HCT116 (cell line): ENCODE measurements around the gene MEP1B. TPM values are rescaled to one million over a fixed set of nuclear protein-coding genes. Genes with fewer than 3 reads are reported as not detected.

Experiments
- ATAC-seq: fragments of 200-7000 bp; cut with Tn5 transposase; 2 replicates; pipeline ENCODE4 v1.9.1; 2020; ENCODE audit warnings: mild to moderate bottlenecking, moderate library complexity
- BruUV-seq: library from RNA; stranded (reverse); fragments of 400-500 nt; replicated peaks from 2 replicates; lab custom pipeline; 2021; lab: Mats Ljungman, UMichigan
- CTCF ChIA-PET: fragments of 300-600 bp; sonication (Branson Sonifier 250); formaldehyde crosslinking; loops from one replicate; lab custom pipeline; 2021; ENCODE audit warnings: antibody characterized with exemption; lab: Charles Lee
- POLR2A ChIA-PET: fragments of 300-600, 350-600 bp; sonication (Branson Sonifier 250); formaldehyde crosslinking; loops from one replicate; lab custom pipeline; 2021; ENCODE audit warnings: antibody characterized with exemption; lab: Charles Lee
- RAD21 ChIA-PET, 2 experiments: fragments of 300-600 bp; sonication (Branson Sonifier 250); formaldehyde crosslinking; loops; one replicate each; lab custom pipeline; 2023; ENCODE audit warnings: low total read pairs in 2 of 2; ENCODE audit not compliant: uncharacterized antibody in 2 of 2, unreplicated experiment in 2 of 2, low non-redundant PET in 1 of 2; lab: Charles Lee
- DNase-seq: peaks from one replicate; pipeline ENCODE4 v3.0.0-alpha.2; 2010; ENCODE audit warnings: low read depth, low spot score
- H2AFZ ChIP-seq: fragments of 200-600 bp; shearing (Covaris generic), sonication (generic); 2 replicates; pipeline ENCODE4 v1.6.1; 2017; ENCODE audit warnings: low read depth, mixed run types, mixed read lengths, antibody characterized with exemption, low read length; ENCODE audit not compliant: poor library complexity, severe bottlenecking
- H3K27ac ChIP-seq: 2 replicates; pipeline ENCODE4 v1.5.1; 2012; ENCODE audit warnings: low read depth, low read length
- H3K27me3 ChIP-seq: fragments of 200-600 bp; sonication (generic); 2 replicates; pipeline ENCODE4 v1.6.1; 2016; ENCODE audit warnings: mixed run types, low read length, mixed read lengths; ENCODE audit not compliant: insufficient read depth
- H3K36me3 ChIP-seq, 2 experiments: fragments of 200-500 bp in 1 of 2; fragments of 200-600 bp in 1 of 2; sonication (Bioruptor generic) in 1 of 2; sonication (generic) in 1 of 2; 2 replicates each; pipeline versions ENCODE4 v1.5.1 to v1.6.1; 2014 to 2016; ENCODE audit warnings: low read length in 2 of 2, inconsistent platforms in 1 of 2, mixed read lengths in 1 of 2, mixed run types in 1 of 2; ENCODE audit not compliant: insufficient read depth in 2 of 2, control insufficient read depth in 1 of 2
- H3K4me1 ChIP-seq, 2 experiments: fragments of 200-600 bp in 1 of 2; sonication (generic) in 1 of 2; 2 replicates each; pipeline versions ENCODE4 v1.5.1 to v1.6.1; 2012 to 2017; ENCODE audit warnings: low read length in 2 of 2, inconsistent platforms in 1 of 2, mild to moderate bottlenecking in 1 of 2, mixed read lengths in 1 of 2, mixed run types in 1 of 2, moderate library complexity in 1 of 2; ENCODE audit not compliant: insufficient read depth in 2 of 2, control insufficient read depth in 1 of 2
- H3K4me2 ChIP-seq: fragments of 200-600 bp; sonication (generic); 2 replicates; pipeline ENCODE4 v1.6.1; 2017; ENCODE audit warnings: mixed run types, low read length, mixed read lengths
- H3K4me3 ChIP-seq, 2 experiments: fragments of 200-600 bp in 1 of 2; sonication (generic) in 1 of 2; replicated peaks in 1 of 2; 2 replicates each; pipeline ENCODE4 v1.5.1; 2011 to 2016; ENCODE audit warnings: low read length in 2 of 2, control low read depth in 1 of 2, low read depth in 1 of 2, mild to moderate bottlenecking in 1 of 2, mixed read lengths in 1 of 2, mixed run types in 1 of 2
- H3K79me2 ChIP-seq: fragments of 200-600 bp; sonication (generic); 2 replicates; pipeline ENCODE4 v1.6.1; 2017; ENCODE audit warnings: mild to moderate bottlenecking, mixed run types, low read length, moderate library complexity, mixed read lengths; ENCODE audit not compliant: insufficient read depth
- H3K9ac ChIP-seq: fragments of 200-600 bp; sonication (generic); 2 replicates; pipeline ENCODE4 v1.6.1; 2016; ENCODE audit warnings: low read length, mixed read lengths
- H3K9me2 ChIP-seq: fragments of 200-600 bp; sonication (generic), shearing (Covaris generic); 2 replicates; pipeline ENCODE4 v1.6.1; 2017; ENCODE audit warnings: mixed run types, mild to moderate bottlenecking, moderate library complexity; ENCODE audit not compliant: insufficient read depth
- H3K9me3 ChIP-seq, 2 experiments: fragments of 200-500 bp in 1 of 2; fragments of 200-600 bp in 1 of 2; sonication (Bioruptor generic) in 1 of 2; sonication (generic) in 1 of 2; 2 replicates each; pipeline ENCODE4 v1.6.1; 2014 to 2017; ENCODE audit warnings: low read length in 2 of 2, mixed read lengths in 2 of 2, inconsistent platforms in 1 of 2, low read depth in 1 of 2, mild to moderate bottlenecking in 1 of 2, mixed run types in 1 of 2, moderate library complexity in 1 of 2; ENCODE audit not compliant: control insufficient read depth in 1 of 2, insufficient read depth in 1 of 2
- H4K20me1 ChIP-seq: fragments of 200-600 bp; sonication (generic), shearing (Covaris generic); 2 replicates; pipeline ENCODE4 v1.6.1; 2017; ENCODE audit warnings: mixed run types, mild to moderate bottlenecking, moderate library complexity; ENCODE audit not compliant: insufficient read depth
- CBX3 ChIP-seq: IDR thresholded peaks from 2 replicates; pipeline ENCODE4 v1.6.1; 2012; ENCODE audit warnings: low read depth
- EZH2phosphoT487 ChIP-seq: fragments of 200-600 bp; IDR thresholded peaks from 2 replicates; pipeline ENCODE4 v1.6.1; 2018; ENCODE audit warnings: antibody characterized with exemption, borderline replicate concordance
- FOSL1 ChIP-seq: IDR thresholded peaks from 2 replicates; pipeline ENCODE4 v1.6.1; 2012; ENCODE audit warnings: low read depth
- RAD21 ChIP-seq: IDR thresholded peaks from 2 replicates; pipeline ENCODE4 v1.6.1; 2012; ENCODE audit warnings: low read depth, mild to moderate bottlenecking
- YY1 ChIP-seq: IDR thresholded peaks from 2 replicates; pipeline ENCODE4 v1.6.1; 2011; ENCODE audit warnings: low read length, low read depth, moderate library complexity, mild to moderate bottlenecking; ENCODE audit not compliant: insufficient replicate concordance; ENCODE audit errors: extremely low read depth
- ZBTB33 ChIP-seq: IDR thresholded peaks from 2 replicates; pipeline ENCODE4 v1.6.1; 2011; ENCODE audit warnings: mild to moderate bottlenecking, low read length, moderate library complexity; ENCODE audit not compliant: insufficient replicate concordance; ENCODE audit errors: extremely low read depth
- ZFX ChIP-seq: fragments of 450-650 bp; IDR thresholded peaks from 2 replicates; pipeline ENCODE4 v1.6.1; 2017
- intact Hi-C: fragments of 100-400 bp; cut with micrococcal nuclease; formaldehyde crosslinking; loops from 2 replicates; pipeline ENCODE4 v1.10.0; 2022
- total RNA-seq: library from RNA; stranded (reverse); gene quantifications from one replicate; pipeline ENCODE4 v1.2.1, GENCODE V29; 2021; ENCODE audit not compliant: unreplicated experiment

MEP1B gene
- total RNA-seq, 1 experiment from 2014 or later: not detected

GRCh38 chr18:32183503-32183902 is 6.3 kb upstream of the MEP1B start:
- intact Hi-C loops: no loop called here
- no TSS peak for BruUV-seq
- no peak overlapping the region for H2AFZ ChIP-seq
- H3K4me2 ChIP-seq: no peak overlapping the region
- H3K9me2 ChIP-seq: no peaks in the 10 kb centered on the region
- CTCF ChIA-PET: no interaction called here
- H3K9me3 ChIP-seq: no peaks in the 10 kb centered on the region
- ATAC-seq: no peak
- H3K9ac ChIP-seq: no peak overlapping the region
- no peak for DNase-seq
- H3K4me1 ChIP-seq: no peaks in the 10 kb centered on the region
- no peaks in the 10 kb centered on the region for H3K36me3 ChIP-seq
- no peaks in the 10 kb centered on the region for H3K79me2 ChIP-seq
- H3K27ac ChIP-seq: no peak overlapping the region
- H4K20me1 ChIP-seq: no peaks in the 10 kb centered on the region
- POLR2A ChIA-PET: no interaction called here
- no peak for TF ChIP-seq ZFX
- TF ChIP-seq RAD21: no peak
- TF ChIP-seq FOSL1: no peak
- TF ChIP-seq ZBTB33: no peak
- H3K4me3 ChIP-seq: no peak overlapping the region
- no peaks in the 10 kb centered on the region for H3K27me3 ChIP-seq
- RAD21 ChIA-PET: no interaction called here

GRCh38 chr18:32190209-32190608 is 370 bp downstream of the MEP1B start:
- TF ChIP-seq ZBTB33 (no peak), EZH2phosphoT487 (no peak), CBX3 (no peak), ZFX (no peak), YY1 (no peak)
- Histone ChIP-seq H3K4me1 (no peaks in the 10 kb centered on the region), H3K79me2 (no peaks in the 10 kb centered on the region), H3K27me3 (no peaks in the 10 kb centered on the region), H3K9me2 (no peaks in the 10 kb centered on the region), H3K9me3 (no peaks in the 10 kb centered on the region), H3K4me3 (no peak overlapping the region), H3K27ac (no peak overlapping the region), H3K36me3 (no peaks in the 10 kb centered on the region), H3K4me2 (no peak overlapping the region), H4K20me1 (no peaks in the 10 kb centered on the region), H2AFZ (no peak overlapping the region), H3K9ac (no peak overlapping the region)
- DNase-seq (no peak), ATAC-seq (no peak)
- RAD21 ChIA-PET: no interaction called here
- intact Hi-C loops: no loop called here
- CTCF ChIA-PET: no interaction called here
- no TSS peak for BruUV-seq
- POLR2A ChIA-PET: no interaction called here
